Measurements from ENCODE around the gene NDUFAF2.
A peak's percentile ranks its signal among the peaks of the same experiment; 100 is the strongest.
"Not testable (repeated sequence)": the region's sequence is repeated elsewhere in the genome, so short reads cannot be mapped to it uniquely, and the experiment has no call there.

Gene NDUFAF2

DNA sequence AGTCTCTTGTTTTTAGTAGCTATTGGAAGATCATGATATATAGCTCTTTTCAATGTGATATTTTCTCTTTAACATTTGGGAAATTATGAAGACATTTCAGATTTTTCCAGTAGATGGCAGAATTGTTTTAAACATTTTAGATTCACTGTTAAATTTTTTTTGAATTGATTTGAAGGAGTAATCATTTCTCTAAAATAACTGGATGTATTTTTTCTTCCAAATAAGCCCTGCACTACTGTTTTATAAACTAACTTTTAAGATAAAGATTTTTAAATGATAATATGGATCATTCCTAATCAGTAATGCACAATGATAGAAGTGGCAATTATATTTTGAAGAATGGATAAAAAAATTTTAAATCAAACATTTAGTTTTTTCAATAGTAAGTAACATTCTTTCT is 14.2 kb downstream of the NDUFAF2 start:
- DNase-seq (ENCODE audit: low read depth) = peak; percentile 60
- TF ChIP-seq, protein P1, sequence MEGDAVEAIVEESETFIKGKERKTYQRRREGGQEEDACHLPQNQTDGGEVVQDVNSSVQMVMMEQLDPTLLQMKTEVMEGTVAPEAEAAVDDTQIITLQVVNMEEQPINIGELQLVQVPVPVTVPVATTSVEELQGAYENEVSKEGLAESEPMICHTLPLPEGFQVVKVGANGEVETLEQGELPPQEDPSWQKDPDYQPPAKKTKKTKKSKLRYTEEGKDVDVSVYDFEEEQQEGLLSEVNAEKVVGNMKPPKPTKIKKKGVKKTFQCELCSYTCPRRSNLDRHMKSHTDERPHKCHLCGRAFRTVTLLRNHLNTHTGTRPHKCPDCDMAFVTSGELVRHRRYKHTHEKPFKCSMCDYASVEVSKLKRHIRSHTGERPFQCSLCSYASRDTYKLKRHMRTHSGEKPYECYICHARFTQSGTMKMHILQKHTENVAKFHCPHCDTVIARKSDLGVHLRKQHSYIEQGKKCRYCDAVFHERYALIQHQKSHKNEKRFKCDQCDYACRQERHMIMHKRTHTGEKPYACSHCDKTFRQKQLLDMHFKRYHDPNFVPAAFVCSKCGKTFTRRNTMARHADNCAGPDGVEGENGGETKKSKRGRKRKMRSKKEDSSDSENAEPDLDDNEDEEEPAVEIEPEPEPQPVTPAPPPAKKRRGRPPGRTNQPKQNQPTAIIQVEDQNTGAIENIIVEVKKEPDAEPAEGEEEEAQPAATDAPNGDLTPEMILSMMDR (IDR thresholded peaks at IDR 0.05; ENCODE audit: low read length, missing control alignments) = peak; percentile 26
- no peak overlapping the region for H3K4me3 ChIP-seq (replicated peaks; ENCODE audit: low read depth, low read length)

DNA sequence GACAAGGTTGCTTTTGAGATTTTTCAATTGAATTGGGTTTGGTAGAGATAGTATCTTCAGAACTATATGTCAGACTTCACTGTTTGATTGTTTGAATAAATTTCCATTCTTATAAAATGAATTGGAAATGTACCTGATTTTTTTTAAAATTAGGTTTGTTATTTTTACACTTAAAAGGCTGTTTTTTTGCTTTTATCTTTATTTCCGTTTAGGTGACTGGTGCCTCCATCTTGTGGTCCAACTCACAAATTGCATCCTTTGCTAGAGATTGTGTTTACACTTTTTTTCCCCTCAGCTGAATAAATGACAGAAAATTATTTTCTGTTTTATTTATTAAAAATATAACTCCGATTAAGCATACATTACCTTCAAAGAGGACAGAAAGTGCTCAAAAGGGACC is 15.6 kb downstream of the NDUFAF2 start:
- no peak overlapping the region for H3K4me3 ChIP-seq (replicated peaks; ENCODE audit: low read depth, low read length)
- TF ChIP-seq, protein P1 (IDR thresholded peaks at IDR 0.05; ENCODE audit: low read length, missing control alignments) = peak; percentile 69
- DNase-seq (ENCODE audit: low read depth) = peak; percentile 50

DNA sequence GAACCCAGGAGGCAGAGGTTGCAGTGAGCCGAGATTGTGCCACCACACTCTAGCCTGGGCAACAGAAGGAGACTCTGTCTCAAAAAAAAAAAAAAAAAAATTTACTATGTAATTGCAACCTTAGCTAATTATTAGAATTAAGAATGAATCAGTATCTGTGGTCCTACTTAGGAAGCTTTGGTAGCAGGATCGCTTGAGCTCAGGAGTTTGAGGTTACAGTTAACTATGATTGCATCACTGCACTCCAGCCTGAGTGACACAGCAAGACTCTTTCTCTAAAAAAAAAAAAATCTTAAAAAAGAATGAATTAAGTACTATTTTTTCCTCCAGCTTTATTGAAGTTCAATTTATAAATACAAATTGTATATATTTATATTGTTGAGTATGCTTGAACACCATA is 16.7 kb downstream of the NDUFAF2 start:
- H3K4me3 ChIP-seq (replicated peaks; ENCODE audit: low read depth, low read length) = no peak overlapping the region

DNA sequence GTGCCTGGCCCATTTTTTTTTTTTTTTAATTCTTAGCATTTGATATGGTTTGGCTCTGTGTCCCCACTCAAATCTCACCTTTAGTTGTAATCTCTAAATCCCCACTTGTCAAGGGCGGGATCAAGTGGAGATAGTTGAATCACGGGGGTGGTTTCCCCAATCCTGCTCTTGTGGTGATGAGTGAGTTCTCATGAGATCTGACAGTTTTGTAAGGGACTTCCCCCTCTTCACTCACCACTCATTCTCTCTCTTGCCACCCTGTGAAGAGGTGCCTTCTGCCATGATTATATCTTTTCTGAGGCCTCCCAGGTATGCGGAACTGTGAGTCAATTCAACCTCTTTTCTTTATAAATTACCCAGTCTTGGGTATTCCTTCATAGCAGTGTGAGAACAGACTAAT is 27.2 kb downstream of the NDUFAF2 start:
- DNase-seq (ENCODE audit: low read depth) = no peak
- no peak overlapping the region for H3K4me3 ChIP-seq (replicated peaks; ENCODE audit: low read depth, low read length)
- TF ChIP-seq, protein P1 (IDR thresholded peaks at IDR 0.05; ENCODE audit: low read length, missing control alignments) = no peak

More for the DNA sequence above, 16.7 kb downstream of the NDUFAF2 start:
- DNase-seq (ENCODE audit: low read depth) = peak; percentile 57
- TF ChIP-seq, protein P1 (IDR thresholded peaks at IDR 0.05; ENCODE audit: low read length, missing control alignments) = no peak

DNA sequence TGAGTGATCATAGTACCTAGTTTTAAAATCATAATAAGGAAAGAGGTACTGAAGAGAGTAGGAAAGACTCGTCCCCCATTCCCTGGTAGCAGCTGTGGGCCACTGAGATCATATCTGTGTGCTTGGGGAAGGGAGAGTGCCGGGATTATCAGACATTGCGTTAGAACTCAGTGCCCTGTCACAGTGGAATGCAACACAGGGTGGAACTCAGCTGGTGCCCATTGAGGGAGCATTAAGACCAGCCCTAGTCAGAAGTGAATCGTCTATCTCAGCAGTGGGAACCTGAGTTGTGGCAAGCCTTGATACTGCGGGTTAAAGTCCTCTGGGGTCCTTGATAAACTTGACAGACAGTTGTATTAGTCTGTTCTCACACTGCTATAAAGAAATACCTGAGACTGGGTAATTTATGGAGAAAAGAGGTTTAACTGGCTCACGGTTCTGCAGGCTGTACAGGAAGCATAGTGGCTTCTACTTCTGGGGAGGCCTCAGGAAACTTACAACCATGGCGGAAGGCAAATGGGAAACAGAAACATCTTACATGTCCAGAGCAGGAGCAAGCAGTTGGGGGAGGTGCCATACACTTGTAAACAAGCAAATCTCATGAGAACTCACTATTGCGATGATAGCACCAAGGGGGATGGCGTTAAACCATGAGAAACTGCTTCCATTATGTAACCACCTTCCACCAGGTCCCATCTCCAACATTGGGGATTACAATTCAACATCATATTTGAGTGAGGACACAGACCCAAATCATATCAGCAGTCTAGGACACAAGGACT is 33.1 kb downstream of the NDUFAF2 start:
- H3K4me3 ChIP-seq (replicated peaks; ENCODE audit: low read depth, low read length) = no peak overlapping the region
- no peak for DNase-seq (ENCODE audit: low read depth)
- TF ChIP-seq, protein P1 (IDR thresholded peaks at IDR 0.05; ENCODE audit: low read length, missing control alignments) = no peak

DNA sequence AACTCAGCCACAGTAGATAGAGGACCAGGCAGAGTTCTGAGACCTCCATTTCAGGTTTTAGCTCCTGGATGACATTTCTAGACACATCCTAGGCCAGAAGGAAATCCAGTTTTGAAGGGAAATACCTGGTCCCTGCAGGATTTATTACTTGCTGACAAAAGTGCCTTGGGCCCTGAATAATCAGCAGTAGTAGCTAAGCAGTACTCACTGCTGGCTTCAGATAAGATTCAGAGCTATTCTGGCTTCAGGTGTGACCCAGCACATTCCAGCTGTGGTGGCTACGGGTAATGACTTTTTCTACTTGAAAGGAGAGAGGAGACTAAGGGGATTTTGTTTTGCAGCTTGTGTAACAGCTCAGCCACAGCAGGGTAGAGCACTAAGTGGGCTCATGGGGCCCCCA is 34.0 kb downstream of the NDUFAF2 start:
- TF ChIP-seq, protein P1 (IDR thresholded peaks at IDR 0.05; ENCODE audit: low read length, missing control alignments) = no peak
- DNase-seq (ENCODE audit: low read depth) = no peak
- H3K4me3 ChIP-seq (replicated peaks; ENCODE audit: low read depth, low read length) = no peak overlapping the region

DNA sequence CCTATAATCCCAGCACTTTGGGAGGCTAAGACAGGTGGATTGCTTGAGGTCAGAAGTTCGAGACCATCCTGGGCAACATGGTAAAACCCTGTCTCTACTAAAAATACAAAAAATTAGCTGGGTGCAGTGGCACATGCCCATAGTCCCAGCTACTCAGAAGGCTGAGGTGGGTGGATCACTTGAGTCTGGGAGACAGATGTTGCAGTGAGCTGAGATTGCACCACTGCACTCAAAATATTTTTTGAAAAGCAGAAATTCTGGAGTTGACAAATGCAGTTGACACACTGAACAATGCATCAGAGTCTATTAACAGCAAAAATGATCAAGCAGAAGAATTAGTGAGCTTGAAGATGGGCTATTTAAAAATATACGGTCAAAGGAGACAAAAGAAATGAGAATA is 35.5 kb downstream of the NDUFAF2 start:
- TF ChIP-seq, protein P1 (IDR thresholded peaks at IDR 0.05; ENCODE audit: low read length, missing control alignments) = no peak
- no peak for DNase-seq (ENCODE audit: low read depth)
- H3K4me3 ChIP-seq (replicated peaks; ENCODE audit: low read depth, low read length) = no peak overlapping the region

DNA sequence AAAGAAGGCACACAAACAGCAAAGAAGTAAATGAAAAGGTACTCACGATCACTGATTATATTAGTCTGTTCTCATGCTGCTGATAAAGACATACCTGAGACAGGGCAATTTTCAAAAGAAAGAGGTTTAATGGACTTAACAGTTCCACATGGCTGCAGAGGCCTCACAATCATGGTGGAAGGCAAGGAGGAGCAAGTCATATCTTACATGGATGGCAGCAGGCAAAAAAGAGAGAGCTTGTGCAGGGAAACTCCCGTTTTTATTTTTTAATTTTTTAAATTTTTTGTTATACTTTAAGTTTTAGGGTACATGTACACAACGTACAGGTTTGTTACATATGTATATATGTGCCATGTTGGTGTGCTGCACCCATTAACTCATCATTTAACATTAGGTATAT is 37.1 kb downstream of the NDUFAF2 start:
- H3K4me3 ChIP-seq (replicated peaks; ENCODE audit: low read depth, low read length); DNase-seq (ENCODE audit: low read depth): not testable (repeated sequence)
